CD4-positive, alpha-beta T cell (primary cell): ENCODE results near the gene MYBPHL. TPM values are rescaled to one million over a fixed set of nuclear protein-coding genes. Genes with fewer than 3 reads are reported as not detected.

Source experiments
- ATAC-seq: fragments of 200-7000 bp; cut with Tn5 transposase; one replicate; pipeline ENCODE4 v1.10.0; 2022; ENCODE audit warnings: mild to moderate bottlenecking; ENCODE audit not compliant: poor library complexity
- CTCF ChIA-PET: fragments of 350-600 bp; sonication (Branson Sonifier 250); formaldehyde crosslinking; loops from one replicate; lab custom pipeline; 2021; ENCODE audit warnings: antibody characterized with exemption, inconsistent platforms; lab: Charles Lee
- POLR2A ChIA-PET: fragments of 350-600 bp; sonication (Branson Sonifier 250); formaldehyde crosslinking; loops from one replicate; lab custom pipeline; 2021; ENCODE audit warnings: antibody characterized with exemption, inconsistent platforms; lab: Charles Lee
- DNase-seq, 14 experiments: peaks; one replicate each; pipeline ENCODE4 v3.0.0-alpha.2; 2013 to 2020; ENCODE audit warnings: mixed read lengths in 2 of 14
- H3K27ac ChIP-seq, 2 donors: one replicate each; pipeline versions ENCODE4 v1.5.1 to v1.7.0; 2013; ENCODE audit warnings: low read length in 2 of 2, low read depth in 1 of 2, mild to moderate bottlenecking in 1 of 2
- H3K27me3 ChIP-seq, 2 experiments: 1 replicate in 1 of 2; 2 replicates in 1 of 2; pipeline versions ENCODE4 v1.6.1 to v1.7.0; 2013; ENCODE audit warnings: low read length in 2 of 2, control low read depth in 1 of 2, mild to moderate bottlenecking in 1 of 2, moderate library complexity in 1 of 2; ENCODE audit not compliant: insufficient read depth in 2 of 2, control insufficient read depth in 1 of 2
- H3K36me3 ChIP-seq: one replicate; pipeline ENCODE4 v1.6.1; 2013; ENCODE audit warnings: low read length, control low read depth; ENCODE audit not compliant: insufficient read depth
- H3K4me1 ChIP-seq: one replicate; pipeline ENCODE4 v1.6.1; 2013; ENCODE audit warnings: low read length, control low read depth; ENCODE audit not compliant: insufficient read depth
- H3K4me3 ChIP-seq: one replicate; pipeline ENCODE4 v1.5.1; 2013; ENCODE audit warnings: mild to moderate bottlenecking, low read length, moderate library complexity
- H3K9me3 ChIP-seq, 2 experiments: 1 replicate in 1 of 2; 2 replicates in 1 of 2; pipeline versions ENCODE4 v1.6.1 to v1.7.0; 2013; ENCODE audit warnings: low read length in 2 of 2, mild to moderate bottlenecking in 2 of 2, control low read depth in 1 of 2, moderate library complexity in 1 of 2; ENCODE audit not compliant: control insufficient read depth in 1 of 2, insufficient read depth in 1 of 2
- H3K27ac Mint-ChIP-seq: one replicate; pipeline ENCODE4 v1.8.0; 2020; ENCODE audit warnings: mixed read lengths
- H3K27me3 Mint-ChIP-seq: one replicate; pipeline ENCODE4 v1.8.0; 2021; ENCODE audit warnings: mixed read lengths
- H3K36me3 Mint-ChIP-seq: one replicate; pipeline ENCODE4 v1.8.0; 2021; ENCODE audit warnings: low read depth, mixed read lengths
- H3K4me1 Mint-ChIP-seq: one replicate; pipeline ENCODE4 v1.8.0; 2021; ENCODE audit warnings: low read depth, mixed read lengths
- H3K4me3 Mint-ChIP-seq: one replicate; pipeline ENCODE4 v1.8.0; 2020; ENCODE audit warnings: mild to moderate bottlenecking, mixed read lengths
- H3K9me3 Mint-ChIP-seq: one replicate; pipeline ENCODE4 v1.8.0; 2020; ENCODE audit warnings: mixed read lengths
- CTCF ChIP-seq: fragments of 200-600 bp; IDR thresholded peaks from one replicate; pipeline ENCODE4 v1.8.0; 2022; ENCODE audit warnings: antibody characterized with exemption, mild to moderate bottlenecking
- intact Hi-C, 2 experiments: fragments of 100-400 bp; cut with DNase I in 1 of 2; cut with micrococcal nuclease in 1 of 2; formaldehyde crosslinking; loops; one replicate each; pipeline versions ENCODE4 v1.15.1 to v1.9.0; 2023 to 2025; cut with DNase I, micrococcal nuclease
- total RNA-seq, 174 experiments: library from RNA in 2 of 174; stranded (reverse) in 2 of 174; gene quantifications; one replicate each; pipeline ENCODE4 v1.2.3 and lab custom pipeline; 2021 to 2026

MYBPHL gene
- total RNA-seq, 2 experiments from 2014 or later = not detected

- H3K9me3 Mint-ChIP-seq = no peaks in the 10 kb centered on the region
- Histone ChIP-seq H3K36me3 (no peaks in the 10 kb centered on the region), H3K27ac (no peak overlapping the region), H3K4me3 (no peak overlapping the region), H3K27me3 (no peaks in the 10 kb centered on the region), H3K9me3 (no peaks in the 10 kb centered on the region), H3K4me1 (peaks cover 6% of the 10 kb centered on the region)
- H3K36me3 Mint-ChIP-seq = no peaks in the 10 kb centered on the region
- ChIA-PET CTCF (no interaction called here), POLR2A (no interaction called here)
- intact Hi-C loops = no loop called here
- no peak for TF ChIP-seq CTCF
- ATAC-seq (no peak), DNase-seq (no peak)
- no peaks in the 10 kb centered on the region for H3K27me3 Mint-ChIP-seq
- H3K4me3 Mint-ChIP-seq = no peak overlapping the region
- H3K4me1 Mint-ChIP-seq = no peaks in the 10 kb centered on the region
- no peak overlapping the region for H3K27ac Mint-ChIP-seq
Observed at GRCh38 chr1:109267743-109268300, 39.0 kb downstream of the MYBPHL start.

- no peaks in the 10 kb centered on the region for H3K27me3 ChIP-seq
- no peak overlapping the region for H3K27ac ChIP-seq
- H3K9me3 Mint-ChIP-seq = no peaks in the 10 kb centered on the region
- H3K4me3 Mint-ChIP-seq = no peak overlapping the region
- DNase-seq (no peak), ATAC-seq (no peak)
- intact Hi-C loops = no loop called here
- ChIA-PET POLR2A (no interaction called here), CTCF (interaction anchor here (0.7 to 0.9 kb wide), 3 partner anchors 10 to 373 kb away, joined by 3 to 4 read pairs (median 3); no protein-coding TSS in a partner anchor)
- no peaks in the 10 kb centered on the region for H3K27me3 Mint-ChIP-seq
- H3K9me3 ChIP-seq = no peaks in the 10 kb centered on the region
- TF ChIP-seq CTCF = no peak
- no peaks in the 10 kb centered on the region for H3K36me3 ChIP-seq
- no peak overlapping the region for H3K4me3 ChIP-seq
- no peaks in the 10 kb centered on the region for H3K36me3 Mint-ChIP-seq
- H3K4me1 Mint-ChIP-seq = no peaks in the 10 kb centered on the region
- peaks cover 6% of the 10 kb centered on the region for H3K4me1 ChIP-seq
- no peak overlapping the region for H3K27ac Mint-ChIP-seq
Observed at GRCh38 chr1:109266965-109267364, 39.8 kb downstream of the MYBPHL start.

- Histone ChIP-seq H3K36me3 (no peaks in the 10 kb centered on the region), H3K27me3 (no peaks in the 10 kb centered on the region), H3K9me3 (no peaks in the 10 kb centered on the region), H3K4me3 (no peak overlapping the region), H3K4me1 (peaks cover 6% of the 10 kb centered on the region), H3K27ac (no peak overlapping the region)
- Mint-ChIP-seq H3K9me3 (no peaks in the 10 kb centered on the region), H3K4me3 (no peak overlapping the region), H3K27me3 (no peaks in the 10 kb centered on the region), H3K27ac (no peak overlapping the region), H3K4me1 (no peaks in the 10 kb centered on the region), H3K36me3 (no peaks in the 10 kb centered on the region)
- ATAC-seq = no peak
- ChIA-PET CTCF (no interaction called here), POLR2A (no interaction called here)
- intact Hi-C loops = no loop called here
- no peak for TF ChIP-seq CTCF
- no peak for DNase-seq
Observed at GRCh38 chr1:109265741-109266330, 41.0 kb downstream of the MYBPHL start.
